Pancreas (tissue), 10 donors: ENCODE data around the gene ADAMTS7. TPM values are rescaled to one million over a fixed set of nuclear protein-coding genes. Genes with fewer than 3 reads are reported as not detected.

Experiments
- ATAC-seq, 4 donors: fragments of 200-7000 bp; cut with Tn5 transposase; one replicate each; pipeline versions ENCODE4 v1.8.0 to v1.9.1; 2020; ENCODE audit warnings: mild to moderate bottlenecking in 4 of 4, moderate library complexity in 4 of 4
- DNase-seq, 6 donors: peaks; one replicate each; pipeline ENCODE4 v3.0.0-alpha.2; 2020
- FAIRE-seq: peaks from 2 replicates; lab custom pipeline; 2012; peaks lifted over from hg19 to GRCh38; lab: Jason Lieb, UNC
- H3K27ac ChIP-seq, 4 donors: fragments of 200-600 bp; sonication (generic); 1 replicate in 3 of 4; 2 replicates in 1 of 4; pipeline versions ENCODE4 v1.5.0 to v1.8.0; 2020
- H3K27me3 ChIP-seq, 4 donors: fragments of 200-600 bp; one replicate each; pipeline ENCODE4 v1.8.0; 2021
- H3K36me3 ChIP-seq, 3 donors: fragments of 200-600 bp; sonication (generic) in 1 of 3; one replicate each; pipeline versions ENCODE4 v1.5.0 to v1.8.0; 2020 to 2021
- H3K4me1 ChIP-seq, 3 donors: fragments of 200-600 bp; one replicate each; pipeline ENCODE4 v1.8.0; 2021
- H3K4me3 ChIP-seq, 4 donors: fragments of 200-600 bp; sonication (generic) in 2 of 4; one replicate each; pipeline versions ENCODE4 v1.5.0 to v1.8.0; 2020 to 2021
- H3K9me3 ChIP-seq, 4 donors: fragments of 200-600 bp; one replicate each; pipeline ENCODE4 v1.8.0; 2021
- CTCF ChIP-seq, 4 donors: fragments of 200-600 bp; sonication (generic) in 3 of 4; IDR thresholded peaks; one replicate each; pipeline versions ENCODE4 v1.5.0 to v1.8.0; 2021; ENCODE audit warnings: antibody characterized with exemption in 4 of 4
- WGBS, 2 donors: extraction: QIAGEN DNeasy Blood & Tissue Kit; methylation state at CpG; one replicate each; pipeline ENCODE4 v1.1.7; 2013; 5-methylcytosine and 5-hydroxymethylcytosine counted together
- intact Hi-C, 3 donors: fragments of 100-400 bp; cut with DNase I; formaldehyde crosslinking; loops; one replicate each; pipeline versions ENCODE4 v1.11.1 to v1.14.2; 2022
- polyA plus RNA-seq, 2 donors: library from polyadenylated mRNA; stranded (reverse); fragments of 200-250 nt; gene quantifications; one replicate each; pipeline ENCODE4 v1.2.3, GENCODE V29; 2013
- total RNA-seq, 6 donors: library from RNA; stranded (reverse); fragmentation: NEBNext Ultra II Directional in 4 of 6; extraction: Animal tissue kit (Norgen Biotek cat#: 25700) in 4 of 6; gene quantifications; one replicate each; pipeline versions ENCODE4 v1.2.1 to v1.2.4, GENCODE V29; 2021 to 2023
- donor health status: healthy with polysubstance abuse.
- donor health status: DM: no; HTN: no; CAD: no; lungs with moderate emphysema.
- donor health status: DM: no; HTN: no; CAD: no.
- donor health status: control.
- donor health status: control.
- donor health status: Bipolar disorder and iron deficiency.
- donor health status: DM: yes; HTN: yes; CAD: no.
- donor health status: DM: no; HTN: no; CAD: no.
- donor health status: DM: no; HTN: no; CAD: no.
- donor health status: DM: yes; HTN: yes; CAD: no.

The ADAMTS7 gene
- total and polyA plus RNA-seq, 8 donors = 0.20 to 1.4 (median 0.69) TPM

- H3K27me3 ChIP-seq = no peaks in the 10 kb centered on the region
- H3K9me3 ChIP-seq = no peaks in the 10 kb centered on the region
- peak in 5 of 6 donors; percentile 29 to 83 (median 65) for DNase-seq
- FAIRE-seq = no peak
- no peaks in the 10 kb centered on the region for H3K36me3 ChIP-seq
- TF ChIP-seq CTCF (IDR thresholded peaks at IDR 0.05) = no peak
- H3K4me1 ChIP-seq = peaks cover 0 to 5% (median 0%) of the 10 kb centered on the region in 3 donors
- intact Hi-C loops = no loop called here
- peak overlapping the region; percentile 46 to 77 (median 58) for H3K4me3 ChIP-seq
- 2% methylated on average over 72 to 76 of the region's 76 CpGs for WGBS, 2 donors
- H3K27ac ChIP-seq = no peak overlapping the region
- peak; percentile 15 to 64 (median 42) for ATAC-seq
These were observed 721 bp downstream of the ADAMTS7 start for GRCh38 chr15:78810362-78811123.

GRCh38 chr15:78810003-78810361, 1.3 kb downstream of the ADAMTS7 start:
- ATAC-seq (peak in 1 of 4 donors; percentile 5), FAIRE-seq (no peak), DNase-seq (no peak)
- WGBS, 2 donors = 31 to 35% methylated on average over 11 of the region's 11 CpGs
- Histone ChIP-seq H3K27ac (no peak overlapping the region), H3K4me3 (peak overlapping the region in 3 of 4 donors; percentile 46 to 77 (median 69)), H3K9me3 (no peaks in the 10 kb centered on the region), H3K4me1 (peaks cover 0 to 5% (median 0%) of the 10 kb centered on the region in 3 donors), H3K27me3 (no peaks in the 10 kb centered on the region), H3K36me3 (no peaks in the 10 kb centered on the region)
- TF ChIP-seq CTCF (IDR thresholded peaks at IDR 0.05) = no peak
- intact Hi-C loops = no loop called here

DNA sequence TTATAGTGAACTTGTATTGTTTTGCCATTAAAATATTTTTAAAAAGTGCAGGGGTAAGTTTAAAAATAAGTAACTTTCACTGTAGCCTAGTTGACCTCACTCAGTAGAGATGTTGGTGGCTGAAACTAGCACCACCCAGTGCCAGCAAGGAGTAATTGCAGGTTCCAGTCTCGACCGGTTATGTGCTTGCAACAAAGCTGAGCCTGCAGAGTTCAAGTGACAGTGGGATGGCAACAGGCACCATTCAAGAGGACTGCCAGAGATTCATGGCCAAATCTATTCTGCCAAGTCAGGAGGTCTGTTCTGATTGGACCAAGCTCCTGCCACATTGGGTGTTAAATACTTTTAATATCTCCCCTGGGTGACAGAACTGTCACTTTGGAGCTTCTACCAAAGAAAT, 2.7 kb downstream of the ADAMTS7 start:
- WGBS, 2 donors = 50 to 54% methylated on average over 2 of the region's 2 CpGs
- no peak overlapping the region for H3K27ac ChIP-seq
- TF ChIP-seq CTCF (IDR thresholded peaks at IDR 0.05) = peak in 1 of 4 donors; percentile 6
- no peak for FAIRE-seq
- ATAC-seq = peak in 1 of 4 donors; percentile 45
- H3K4me1 ChIP-seq = peaks cover 0 to 5% (median 0%) of the 10 kb centered on the region in 3 donors
- DNase-seq = no peak
- no peaks in the 10 kb centered on the region for H3K9me3 ChIP-seq
- H3K27me3 ChIP-seq = no peaks in the 10 kb centered on the region
- intact Hi-C loops = no loop called here
- no peak overlapping the region for H3K4me3 ChIP-seq
- H3K36me3 ChIP-seq = no peaks in the 10 kb centered on the region

DNA sequence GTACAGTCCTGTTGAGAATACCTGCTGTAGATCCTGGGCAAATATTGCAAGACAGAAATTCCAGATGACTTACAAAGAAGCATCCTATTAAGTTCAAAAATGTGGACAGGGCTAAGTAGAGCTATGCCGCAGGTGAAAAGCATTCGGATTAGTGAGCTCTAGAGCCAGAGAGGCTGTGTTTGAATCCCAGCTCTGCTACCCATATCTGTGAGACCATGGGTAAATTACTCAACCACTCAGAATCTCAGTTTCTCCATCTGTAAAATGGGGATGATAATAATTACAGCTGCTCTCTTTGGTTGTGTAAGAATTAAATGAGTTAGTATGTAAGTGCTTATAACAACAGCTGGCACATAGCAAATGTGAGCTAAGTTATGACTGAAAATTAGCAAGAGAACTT, 3.9 kb downstream of the ADAMTS7 start:
- no peak for TF ChIP-seq CTCF (IDR thresholded peaks at IDR 0.05)
- WGBS, 2 donors = 96 to 98% methylated on average over 2 of the region's 2 CpGs
- peaks cover 0 to 5% (median 0%) of the 10 kb centered on the region in 3 donors for H3K4me1 ChIP-seq
- no peaks in the 10 kb centered on the region for H3K9me3 ChIP-seq
- H3K4me3 ChIP-seq = no peak overlapping the region
- no peaks in the 10 kb centered on the region for H3K36me3 ChIP-seq
- FAIRE-seq (no peak), ATAC-seq (no peak), DNase-seq (no peak)
- H3K27me3 ChIP-seq = no peaks in the 10 kb centered on the region
- intact Hi-C loops = no loop called here
- H3K27ac ChIP-seq = no peak overlapping the region

GRCh38 chr15:78804391-78804792, 6.9 kb downstream of the ADAMTS7 start:
- Histone ChIP-seq H3K9me3 (no peaks in the 10 kb centered on the region), H3K4me1 (no peaks in the 10 kb centered on the region), H3K4me3 (no peak overlapping the region), H3K27me3 (no peaks in the 10 kb centered on the region), H3K36me3 (no peaks in the 10 kb centered on the region), H3K27ac (no peak overlapping the region)
- TF ChIP-seq CTCF (IDR thresholded peaks at IDR 0.05) = no peak
- intact Hi-C loops = no loop called here
- no peak for DNase-seq
- WGBS, 2 donors = 57 to 61% methylated on average over 14 of the region's 14 CpGs
- no peak for FAIRE-seq
- no peak for ATAC-seq
